ENCODE data around the gene MMP24. TPM values are rescaled to one million over a fixed set of nuclear protein-coding genes. Genes with fewer than 3 reads are reported as not detected.

Gene MMP24
- total RNA-seq, 2 experiments from 2014 or later = not detected

GRCh38 chr20:35288325-35289060 is 62.0 kb downstream of the MMP24 start:
- H3K9me3 Mint-ChIP-seq = no peaks in the 10 kb centered on the region
- no peak overlapping the region for H3K27ac Mint-ChIP-seq
- CTCF ChIA-PET = interaction anchor here (0.6 to 6.0 kb wide), 7 partner anchors 10 to 192 kb away, joined by 3 to 45 read pairs (median 4); partner anchors contain the start of gene MMP24OS
- H3K27me3 Mint-ChIP-seq = no peaks in the 10 kb centered on the region
- peaks cover 16% of the 10 kb centered on the region for H3K4me1 Mint-ChIP-seq
- POLR2A ChIA-PET = interaction anchor here (0.6 kb wide), 1 partner anchor 16 kb away, joined by 4 read pairs; no protein-coding TSS in a partner anchor
- no peak for DNase-seq
- H3K36me3 Mint-ChIP-seq (ENCODE audit: low read depth) = peaks cover 2% of the 10 kb centered on the region
- H3K4me3 Mint-ChIP-seq = no peak overlapping the region

- peaks cover 7% of the 10 kb centered on the region for H3K4me1 Mint-ChIP-seq
- no peak overlapping the region for H3K4me3 Mint-ChIP-seq
- no peak overlapping the region for H3K27ac Mint-ChIP-seq
- ChIA-PET POLR2A (no interaction called here), CTCF (interaction anchor here (1.1 to 6.0 kb wide), 2 partner anchors 14 to 154 kb away, joined by 3 to 45 read pairs; no protein-coding TSS in a partner anchor)
- no peaks in the 10 kb centered on the region for H3K36me3 Mint-ChIP-seq (ENCODE audit: low read depth)
- DNase-seq = no peak
- no peaks in the 10 kb centered on the region for H3K9me3 Mint-ChIP-seq
- H3K27me3 Mint-ChIP-seq = peaks cover 3% of the 10 kb centered on the region
These were observed 63.8 kb downstream of the MMP24 start for GRCh38 chr20:35290186-35290886.

- Mint-ChIP-seq H3K4me3 (no peak overlapping the region), H3K4me1 (peaks cover 2% of the 10 kb centered on the region), H3K27ac (no peak overlapping the region), H3K9me3 (no peaks in the 10 kb centered on the region), H3K27me3 (peaks cover 4% of the 10 kb centered on the region), H3K36me3 (ENCODE audit: low read depth) (no peaks in the 10 kb centered on the region)
- CTCF ChIA-PET = interaction anchor here (0.6 to 6.0 kb wide), 2 partner anchors 14 to 922 kb away, joined by 3 to 45 read pairs; no protein-coding TSS in a partner anchor
- POLR2A ChIA-PET = no interaction called here
- DNase-seq = no peak
These were observed 64.5 kb downstream of the MMP24 start for GRCh38 chr20:35290887-35291417.

- CTCF ChIA-PET = interaction anchor here (6.0 kb wide), 1 partner anchor 13 kb away, joined by 45 read pairs; no protein-coding TSS in a partner anchor
- Mint-ChIP-seq H3K27ac (no peak within 1 kb of the TSS), H3K36me3 (ENCODE audit: low read depth) (no peaks in the 10 kb centered on the region), H3K4me3 (no peak within 1 kb of the TSS), H3K4me1 (no peaks in the 10 kb centered on the region), H3K27me3 (peaks cover 4% of the 10 kb centered on the region), H3K9me3 (no peaks in the 10 kb centered on the region)
- no peak for DNase-seq
- POLR2A ChIA-PET = no interaction called here
These were observed 65.4 kb downstream of the MMP24 start, which contains the start of gene FAM83C for GRCh38 chr20:35291654-35292503. Gene FAM83C (minus strand): TSS chr20:35292425. CDS start chr20:35292304, 121 bp downstream.

GRCh38 chr20:35292504-35293285 is 66.2 kb downstream of the MMP24 start:
- no peak for DNase-seq
- Mint-ChIP-seq H3K27ac (no peak overlapping the region), H3K9me3 (no peaks in the 10 kb centered on the region), H3K27me3 (peaks cover 4% of the 10 kb centered on the region), H3K4me1 (no peaks in the 10 kb centered on the region), H3K4me3 (no peak overlapping the region), H3K36me3 (ENCODE audit: low read depth) (no peaks in the 10 kb centered on the region)
- ChIA-PET CTCF (interaction anchor here (0.8 to 1.3 kb wide), 3 partner anchors 12 to 63 kb away, joined by 3 read pairs; no protein-coding TSS in a partner anchor), POLR2A (no interaction called here)

- Mint-ChIP-seq H3K27ac (no peak overlapping the region), H3K9me3 (no peaks in the 10 kb centered on the region), H3K4me1 (no peaks in the 10 kb centered on the region), H3K27me3 (peaks cover 4% of the 10 kb centered on the region), H3K4me3 (no peak overlapping the region), H3K36me3 (ENCODE audit: low read depth) (no peaks in the 10 kb centered on the region)
- CTCF ChIA-PET = interaction anchor here (0.8 to 1.3 kb wide), 3 partner anchors 11 to 62 kb away, joined by 3 read pairs; no protein-coding TSS in a partner anchor
- no peak for DNase-seq
- POLR2A ChIA-PET = no interaction called here
These were observed 67.1 kb downstream of the MMP24 start for GRCh38 chr20:35293303-35294292.

- ChIA-PET CTCF (interaction anchor here (2.2 kb wide), 1 partner anchor 10 kb away, joined by 8 read pairs; no protein-coding TSS in a partner anchor), POLR2A (no interaction called here)
- no peak for DNase-seq
- no peak overlapping the region for H3K4me3 Mint-ChIP-seq
- H3K4me1 Mint-ChIP-seq = no peaks in the 10 kb centered on the region
- H3K9me3 Mint-ChIP-seq = no peaks in the 10 kb centered on the region
- H3K36me3 Mint-ChIP-seq (ENCODE audit: low read depth) = no peaks in the 10 kb centered on the region
- H3K27ac Mint-ChIP-seq = no peak overlapping the region
- peaks cover 4% of the 10 kb centered on the region for H3K27me3 Mint-ChIP-seq
These were observed 67.8 kb downstream of the MMP24 start for GRCh38 chr20:35294293-35294685.

- DNase-seq = no peak
- peaks cover 4% of the 10 kb centered on the region for H3K27me3 Mint-ChIP-seq
- CTCF ChIA-PET = interaction anchor here (1.6 to 2.2 kb wide), 2 partner anchors 9 to 15 kb away, joined by 4 to 8 read pairs; no protein-coding TSS in a partner anchor
- H3K4me1 Mint-ChIP-seq = no peaks in the 10 kb centered on the region
- H3K36me3 Mint-ChIP-seq (ENCODE audit: low read depth) = no peaks in the 10 kb centered on the region
- H3K4me3 Mint-ChIP-seq = no peak overlapping the region
- H3K27ac Mint-ChIP-seq = no peak overlapping the region
- POLR2A ChIA-PET = no interaction called here
- no peaks in the 10 kb centered on the region for H3K9me3 Mint-ChIP-seq
These were observed 68.6 kb downstream of the MMP24 start for GRCh38 chr20:35295058-35295457.

GRCh38 chr20:35295674-35296073 is 69.2 kb downstream of the MMP24 start:
- H3K9me3 Mint-ChIP-seq = no peaks in the 10 kb centered on the region
- H3K27ac Mint-ChIP-seq = no peak overlapping the region
- ChIA-PET CTCF (interaction anchor here (1.1 to 2.2 kb wide), 3 partner anchors 8 to 16 kb away, joined by 4 to 8 read pairs (median 4); no protein-coding TSS in a partner anchor), POLR2A (no interaction called here)
- no peaks in the 10 kb centered on the region for H3K36me3 Mint-ChIP-seq (ENCODE audit: low read depth)
- no peaks in the 10 kb centered on the region for H3K4me1 Mint-ChIP-seq
- DNase-seq = no peak
- no peak overlapping the region for H3K4me3 Mint-ChIP-seq
- H3K27me3 Mint-ChIP-seq = peaks cover 4% of the 10 kb centered on the region

GRCh38 chr20:35296101-35296554 is 69.6 kb downstream of the MMP24 start:
- DNase-seq = no peak
- CTCF ChIA-PET = interaction anchor here (1.1 to 2.2 kb wide), 4 partner anchors 8 to 16 kb away, joined by 3 to 8 read pairs (median 4); no protein-coding TSS in a partner anchor

More at GRCh38 chr20:35296101-35296554, 69.6 kb downstream of the MMP24 start:
- no peaks in the 10 kb centered on the region for H3K4me1 Mint-ChIP-seq
- no peak overlapping the region for H3K27ac Mint-ChIP-seq
- H3K36me3 Mint-ChIP-seq (ENCODE audit: low read depth) = no peaks in the 10 kb centered on the region
- H3K9me3 Mint-ChIP-seq = no peaks in the 10 kb centered on the region
- POLR2A ChIA-PET = no interaction called here
- peaks cover 4% of the 10 kb centered on the region for H3K27me3 Mint-ChIP-seq
- H3K4me3 Mint-ChIP-seq = no peak overlapping the region

All from activated CD4-positive, alpha-beta T cell treated with anti-CD3 and anti-CD28 coated beads, Interleukin-2, amount 10 ng/mL, durations not matched to agents 7 days and 5 days (primary cell).